Muscle of leg (tissue), 11 donors: Measurements from ENCODE around the gene WBP1L. TPM values are rescaled to one million over a fixed set of nuclear protein-coding genes. Genes with fewer than 3 reads are reported as not detected.
"Not testable (repeated sequence)": the region's sequence is repeated elsewhere in the genome, so short reads cannot be mapped to it uniquely, and the experiment has no call there.

Experiments used
- DNase-seq: peaks from one replicate; pipeline ENCODE4 v3.0.0; 2013
- H3K27ac ChIP-seq: one replicate; pipeline ENCODE4 v1.5.1; 2013; ENCODE audit warnings: mild to moderate bottlenecking, low read length, control low read depth
- H3K27me3 ChIP-seq: one replicate; pipeline ENCODE4 v1.6.1; 2013; ENCODE audit warnings: low read length; ENCODE audit not compliant: control insufficient read depth, insufficient read depth
- H3K36me3 ChIP-seq: one replicate; pipeline ENCODE4 v1.6.1; 2013; ENCODE audit warnings: low read length; ENCODE audit not compliant: control insufficient read depth, insufficient read depth
- H3K4me1 ChIP-seq: one replicate; pipeline ENCODE4 v1.6.1; 2013; ENCODE audit warnings: low read length; ENCODE audit not compliant: control insufficient read depth, insufficient read depth
- H3K4me3 ChIP-seq: one replicate; pipeline ENCODE4 v1.5.1; 2013; ENCODE audit warnings: low read length, control low read depth
- H3K9me3 ChIP-seq: replicated peaks from 2 replicates; pipeline ENCODE4 v1.6.1; 2013; ENCODE audit warnings: low read depth, low read length; ENCODE audit not compliant: control insufficient read depth
- WGBS: methylation state at CpG from one replicate; pipeline ENCODE4 v1.1.5; 2013; ENCODE audit warnings: missing lambda C conversion rate; ENCODE audit not compliant: insufficient coverage; 5-methylcytosine and 5-hydroxymethylcytosine counted together
- polyA plus RNA-seq, 8 donors: library from polyadenylated mRNA; unstranded; fragments of 120-200 nt; gene quantifications; one replicate each; pipeline versions ENCODE4 v1.2.1 to v1.2.3, GENCODE V29; 2013; ENCODE audit warnings: inconsistent platforms in 1 of 8, low replicate concordance in 1 of 8; ENCODE audit not compliant: insufficient read length in 8 of 8, insufficient read depth in 1 of 8
- total RNA-seq: library from RNA; stranded (reverse); fragments of 120-200 nt; gene quantifications from one replicate; pipeline ENCODE4 v1.2.4, GENCODE V29; 2013

WBP1L gene
- total and polyA plus RNA-seq, 9 donors: 30.7 to 57.3 (median 48.2) TPM

- Histone ChIP-seq H3K4me3 (no peak overlapping the region), H3K27me3 (no peaks in the 10 kb centered on the region), H3K27ac (no peak overlapping the region), H3K9me3 (no peaks in the 10 kb centered on the region), H3K36me3 (peaks cover 38% of the 10 kb centered on the region), H3K4me1 (peaks cover 52% of the 10 kb centered on the region)
- WGBS: 100% methylated on average over 1 of the region's 4 CpGs
- no peak for DNase-seq
Observed at GRCh38 chr10:102817175-102817574, 73.4 kb downstream of the WBP1L start.

DNA sequence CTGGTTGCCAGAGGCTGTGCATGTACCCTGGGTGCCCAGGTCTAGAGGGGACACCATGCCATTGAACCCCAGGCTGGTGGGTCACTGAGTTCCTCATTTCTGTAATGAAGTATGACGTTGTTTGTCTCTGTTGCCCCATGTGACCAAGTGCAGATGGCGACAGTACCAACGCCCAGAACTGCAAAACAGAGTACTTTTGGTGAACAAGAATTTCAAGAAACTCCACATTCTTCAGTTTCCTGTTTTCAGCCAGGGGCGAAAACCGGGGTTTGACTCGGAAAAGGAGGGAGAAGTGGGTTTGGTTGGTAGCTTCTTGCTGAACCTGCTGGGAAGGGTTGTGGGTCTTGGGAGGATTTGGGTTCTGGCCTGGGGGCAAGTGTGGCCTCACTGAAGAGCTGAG is 75.3 kb downstream of the WBP1L start:
- 56% methylated on average over 3 of the region's 6 CpGs for WGBS
- peaks cover 20% of the 10 kb centered on the region for H3K36me3 ChIP-seq
- peak overlapping the region; percentile 62 for H3K27ac ChIP-seq
- no peak overlapping the region for H3K4me3 ChIP-seq
- peak; percentile 65 for DNase-seq
- H3K4me1 ChIP-seq: peaks cover 33% of the 10 kb centered on the region
- H3K9me3 ChIP-seq: no peaks in the 10 kb centered on the region
- H3K27me3 ChIP-seq: no peaks in the 10 kb centered on the region

DNA sequence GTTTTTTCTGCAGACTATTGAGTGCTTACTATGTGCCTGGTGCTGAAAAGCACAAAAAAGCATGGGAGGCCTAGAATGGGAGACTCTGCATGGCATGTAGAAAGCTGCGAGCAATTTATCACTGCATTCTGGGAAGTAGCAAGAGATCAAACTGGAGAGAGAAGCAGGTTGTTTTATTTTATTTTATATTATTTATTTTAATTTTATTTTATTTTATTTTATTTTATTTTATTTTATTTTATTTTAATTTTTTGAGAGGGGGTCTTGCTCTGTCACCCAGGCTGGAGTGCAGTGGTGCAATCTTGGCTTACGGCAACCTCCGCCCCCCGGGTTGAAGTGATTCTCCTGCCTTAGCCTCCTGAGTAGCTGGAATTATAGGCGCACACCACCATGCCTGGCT is 76.3 kb downstream of the WBP1L start:
- not testable (repeated sequence) for H3K27ac ChIP-seq, H3K27me3 ChIP-seq, DNase-seq, H3K9me3 ChIP-seq, H3K4me3 ChIP-seq
- WGBS: 100% methylated on average over 1 of the region's 5 CpGs
- Histone ChIP-seq H3K4me1 (peaks cover 26% of the 10 kb centered on the region), H3K36me3 (peaks cover 11% of the 10 kb centered on the region)

DNA sequence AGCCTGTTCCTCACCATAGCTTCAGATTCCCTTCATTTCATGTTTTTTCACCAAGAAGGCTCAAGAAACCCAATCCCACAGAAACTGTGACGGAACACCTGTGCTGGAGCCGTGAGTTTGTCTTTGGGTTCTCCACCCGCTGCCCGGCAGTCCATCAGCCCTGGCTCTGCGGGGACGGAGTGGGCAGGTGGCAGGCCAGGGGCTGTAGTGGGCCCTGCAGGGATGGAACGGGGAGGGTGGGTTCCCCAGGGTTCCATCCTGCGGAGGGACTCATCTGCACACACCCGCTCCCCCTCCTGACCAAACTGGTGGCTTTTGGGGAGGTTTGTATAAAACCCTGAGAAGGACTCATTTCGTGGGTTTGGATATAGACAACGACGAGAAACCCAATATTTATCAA is 78.5 kb downstream of the WBP1L start:
- DNase-seq: no peak
- H3K9me3 ChIP-seq: no peaks in the 10 kb centered on the region
- H3K4me3 ChIP-seq: no peak overlapping the region
- no peaks in the 10 kb centered on the region for H3K27me3 ChIP-seq
- H3K36me3 ChIP-seq: no peaks in the 10 kb centered on the region
- 83% methylated on average over 8 of the region's 12 CpGs for WGBS
- peaks cover 7% of the 10 kb centered on the region for H3K4me1 ChIP-seq
- no peak overlapping the region for H3K27ac ChIP-seq

- WGBS: 88% methylated on average over 2 of the region's 4 CpGs
- Histone ChIP-seq H3K27me3 (no peaks in the 10 kb centered on the region), H3K27ac (no peak overlapping the region), H3K4me3 (no peak overlapping the region), H3K4me1 (no peaks in the 10 kb centered on the region), H3K36me3 (no peaks in the 10 kb centered on the region), H3K9me3 (no peaks in the 10 kb centered on the region)
- no peak for DNase-seq
Observed at GRCh38 chr10:102824664-102825063, 80.9 kb downstream of the WBP1L start.

DNA sequence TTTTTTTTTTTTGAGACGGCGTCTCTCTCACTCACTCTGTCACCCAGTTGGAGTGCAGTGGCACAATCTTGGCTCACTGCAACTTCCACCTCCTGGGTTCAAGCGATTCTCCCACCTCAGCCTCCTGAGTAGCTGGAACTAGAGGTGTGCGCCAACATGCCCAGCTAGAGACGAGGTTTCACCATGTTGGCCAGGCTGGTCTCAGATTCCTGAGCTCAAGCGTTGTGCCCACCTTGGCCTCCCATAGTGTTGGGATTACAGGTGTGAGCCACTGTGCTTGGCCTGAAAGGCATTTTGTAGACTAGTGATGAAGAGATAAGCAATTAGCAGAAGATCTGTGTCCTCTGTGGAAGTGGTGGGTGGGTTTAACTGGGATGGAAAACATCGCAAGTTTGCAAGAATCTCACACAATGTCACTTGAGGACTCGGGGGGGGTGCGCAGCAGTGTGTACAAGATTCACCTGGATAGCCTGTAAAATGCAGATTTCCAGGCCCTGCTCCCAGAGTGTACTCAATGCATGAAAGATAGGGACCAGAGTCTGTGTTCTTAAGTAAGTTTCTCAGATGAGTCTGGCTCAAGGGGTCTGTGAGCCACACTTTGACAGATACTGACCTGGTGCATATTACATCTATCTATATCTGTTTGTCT is 82.5 kb downstream of the WBP1L start:
- Histone ChIP-seq H3K9me3 (no peaks in the 10 kb centered on the region), H3K27ac (no peak overlapping the region), H3K27me3 (peaks cover 2% of the 10 kb centered on the region), H3K36me3 (no peaks in the 10 kb centered on the region), H3K4me3 (no peak overlapping the region), H3K4me1 (no peaks in the 10 kb centered on the region)
- no peak for DNase-seq
- WGBS: 95% methylated on average over 6 of the region's 9 CpGs

DNA sequence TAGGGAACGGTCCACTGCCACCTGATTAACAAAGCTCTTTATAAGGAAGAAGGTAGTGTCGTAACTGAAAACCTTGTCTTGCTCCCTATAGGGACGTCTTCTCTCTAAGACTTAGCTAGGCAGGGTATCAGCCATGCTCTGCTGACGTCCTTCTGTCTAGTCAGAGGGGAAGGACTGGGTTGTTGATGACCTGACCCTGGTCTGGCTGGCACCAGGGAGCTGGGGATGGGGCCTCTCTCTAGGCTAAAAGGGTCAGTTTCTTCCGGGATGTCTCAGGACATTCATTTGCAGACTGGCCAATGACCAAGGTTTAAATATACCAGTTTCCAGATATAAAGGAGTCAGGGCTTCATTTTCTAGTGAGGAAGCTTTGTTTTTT is 83.8 kb downstream of the WBP1L start:
- H3K36me3 ChIP-seq: no peaks in the 10 kb centered on the region
- no peaks in the 10 kb centered on the region for H3K9me3 ChIP-seq
- 49% methylated on average over 2 of the region's 5 CpGs for WGBS
- no peak for DNase-seq
- no peak overlapping the region for H3K4me3 ChIP-seq
- no peaks in the 10 kb centered on the region for H3K4me1 ChIP-seq
- peaks cover 2% of the 10 kb centered on the region for H3K27me3 ChIP-seq
- no peak overlapping the region for H3K27ac ChIP-seq

GRCh38 chr10:102831322-102832071 is 87.7 kb downstream of the WBP1L start:
- 82% methylated on average over 6 of the region's 16 CpGs for WGBS
- Histone ChIP-seq H3K27ac (no peak overlapping the region), H3K4me1 (peaks cover 2% of the 10 kb centered on the region), H3K9me3 (no peaks in the 10 kb centered on the region), H3K27me3 (peaks cover 2% of the 10 kb centered on the region), H3K4me3 (no peak overlapping the region), H3K36me3 (no peaks in the 10 kb centered on the region)
- DNase-seq: no peak

- no peaks in the 10 kb centered on the region for H3K9me3 ChIP-seq
- no peak overlapping the region for H3K4me3 ChIP-seq
- H3K27ac ChIP-seq: no peak overlapping the region
- H3K36me3 ChIP-seq: no peaks in the 10 kb centered on the region
- H3K27me3 ChIP-seq: peaks cover 2% of the 10 kb centered on the region
- no peak for DNase-seq
- 86% methylated on average over 11 of the region's 14 CpGs for WGBS
- H3K4me1 ChIP-seq: peaks cover 2% of the 10 kb centered on the region
Observed at GRCh38 chr10:102832248-102832647, 88.5 kb downstream of the WBP1L start.

- Histone ChIP-seq H3K4me3 (no peak overlapping the region), H3K4me1 (peaks cover 5% of the 10 kb centered on the region), H3K27me3 (peaks cover 2% of the 10 kb centered on the region), H3K27ac (no peak overlapping the region), H3K36me3 (no peaks in the 10 kb centered on the region), H3K9me3 (no peaks in the 10 kb centered on the region)
- no peak for DNase-seq
- WGBS: 83% methylated on average over 1 of the region's 4 CpGs
Observed at GRCh38 chr10:102832987-102833386, 89.2 kb downstream of the WBP1L start.
